DMS79 (cell line): ENCODE results near the gene CCL4.
A peak's percentile ranks its signal among the peaks of the same experiment; 100 is the strongest.
"Not testable (repeated sequence)": the region's sequence is repeated elsewhere in the genome, so short reads cannot be mapped to it uniquely, and the experiment has no call there.

Experiments used
- DNase-seq: peaks from one replicate; lab custom pipeline; 2025; lab: John Stamatoyannopoulos, UW

Gene CCL4

GRCh38 chr17:36103401-36103975 lies at the start of gene CCL4:
TSS of gene CCL4 (plus strand) at chr17:36103827. CDS start at chr17:36103906, 79 bp downstream.
- DNase-seq: not testable (repeated sequence)

DNA sequence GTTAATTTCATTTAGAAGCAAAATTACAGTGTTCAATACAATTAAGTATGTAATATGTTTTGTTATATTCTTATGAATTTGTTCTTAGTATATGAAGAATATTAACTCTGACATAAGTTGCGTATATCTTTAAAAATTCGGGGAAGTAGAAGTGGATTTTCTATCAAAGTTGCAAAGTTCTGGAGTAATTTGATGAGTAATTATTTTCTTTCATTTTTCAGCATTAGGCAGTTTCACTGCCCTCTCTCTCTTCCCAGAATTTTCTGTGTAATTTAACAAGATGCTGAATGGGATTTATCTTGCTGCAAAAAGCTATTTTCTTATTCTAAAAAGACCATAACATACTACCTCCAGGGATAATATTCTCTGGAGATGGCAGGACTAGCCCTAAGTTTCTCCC lies 48.5 kb upstream of the CCL4 start:
- DNase-seq: no peak

GRCh38 chr17:36055921-36056520 lies 47.6 kb upstream of the CCL4 start:
- DNase-seq: no peak

- no peak for DNase-seq
Measured at GRCh38 chr17:36057911-36058310, 45.7 kb upstream of the CCL4 start.

DNA sequence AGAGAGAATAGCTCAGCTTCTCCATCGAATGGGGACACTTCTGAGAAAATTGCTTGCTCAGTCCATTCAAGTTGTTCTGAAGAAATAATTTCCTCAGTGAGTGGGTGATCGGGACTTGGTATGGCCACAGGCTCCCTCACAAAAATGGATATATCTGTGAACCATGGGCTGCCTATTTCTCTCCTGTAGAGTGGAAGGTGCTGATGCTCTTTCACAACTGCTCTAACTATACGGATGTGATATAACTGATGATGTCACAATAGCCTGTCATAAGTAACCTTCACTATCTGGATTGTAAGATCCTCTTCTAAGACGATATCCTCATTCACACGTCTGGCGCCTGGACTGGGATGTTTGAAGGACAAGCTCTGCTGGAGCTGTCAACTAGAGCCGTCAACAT lies 44.2 kb upstream of the CCL4 start:
- no peak for DNase-seq

GRCh38 chr17:36060816-36061215 lies 42.8 kb upstream of the CCL4 start:
- no peak for DNase-seq

DNA sequence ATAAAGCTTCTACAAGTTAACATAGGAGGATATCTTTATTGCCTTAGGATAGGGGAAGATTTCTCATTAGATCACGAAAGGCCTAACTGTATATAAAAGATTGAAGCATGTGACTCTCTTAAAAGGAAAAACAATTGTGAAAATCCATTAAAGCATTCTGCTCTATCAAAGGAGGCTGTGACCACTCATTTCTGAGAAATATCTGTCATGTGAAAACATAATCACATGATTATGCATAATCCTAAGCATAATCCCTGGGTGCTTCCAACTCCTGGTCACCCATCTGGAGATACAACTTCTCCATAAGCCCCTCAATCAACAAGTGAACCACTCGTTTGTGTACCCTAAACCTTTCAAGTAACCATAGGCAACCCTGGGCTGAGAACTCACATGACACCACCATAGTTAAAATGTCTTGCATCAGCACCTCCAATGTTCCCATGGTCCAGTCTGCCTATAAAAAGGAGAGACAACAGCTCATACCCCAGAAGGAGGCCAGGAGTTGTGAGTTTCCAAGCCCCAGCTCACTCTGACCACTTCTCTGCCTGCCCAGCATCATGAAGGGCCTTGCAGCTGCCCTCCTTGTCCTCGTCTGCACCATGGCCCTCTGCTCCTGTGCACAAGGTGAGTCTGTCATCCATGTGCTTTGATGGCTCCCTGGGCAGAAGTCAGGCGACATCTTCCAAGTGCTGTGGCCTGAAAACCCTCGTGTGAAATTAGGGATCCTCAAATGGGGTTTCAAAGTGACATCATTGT lies 39.7 kb upstream of the CCL4 start, which contains the start of gene CCL18:
Gene CCL18 (plus strand): TSS at position 487 of the 756 bp plus-strand sequence. CDS start 71 bp downstream, at position 558.
- no peak for DNase-seq

- DNase-seq: no peak
Measured at GRCh38 chr17:36066365-36066985, 37.2 kb upstream of the CCL4 start.

GRCh38 chr17:36068524-36068923 lies 35.1 kb upstream of the CCL4 start:
- no peak for DNase-seq

DNA sequence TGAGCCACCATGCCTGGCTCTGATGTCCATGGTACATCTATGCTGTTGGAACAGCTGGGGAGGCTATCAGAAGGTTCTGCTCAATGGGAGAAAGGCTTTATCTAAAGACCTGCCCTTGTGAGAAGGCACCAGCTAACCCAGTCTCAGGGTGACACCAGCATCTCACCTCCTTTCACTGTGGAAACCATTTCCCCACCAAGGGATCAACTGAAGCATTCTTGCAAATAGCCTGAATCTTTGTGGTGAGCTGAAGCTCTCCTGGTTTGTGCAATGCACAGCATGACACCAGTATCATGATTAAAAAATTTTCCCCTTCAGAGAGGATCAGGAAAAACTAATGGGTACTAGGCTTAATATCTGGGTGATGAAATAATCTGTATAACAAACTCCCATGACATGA lies 34.5 kb upstream of the CCL4 start:
- DNase-seq: no peak

DNA sequence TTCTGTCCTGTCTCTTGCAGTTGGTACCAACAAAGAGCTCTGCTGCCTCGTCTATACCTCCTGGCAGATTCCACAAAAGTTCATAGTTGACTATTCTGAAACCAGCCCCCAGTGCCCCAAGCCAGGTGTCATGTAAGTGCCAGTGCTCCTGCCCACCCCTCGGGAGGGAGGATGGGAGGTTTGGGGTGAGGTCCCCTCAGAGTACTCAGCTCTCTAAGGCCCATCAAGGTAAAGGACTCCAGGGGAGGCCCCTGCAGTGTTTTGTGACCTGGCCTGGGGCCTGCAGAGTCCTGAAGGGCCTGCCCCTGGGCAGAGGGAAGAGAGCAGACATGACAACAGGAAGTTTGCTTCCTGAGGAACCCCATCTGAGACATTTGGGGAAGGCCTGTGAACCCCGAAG lies 33.2 kb upstream of the CCL4 start:
- no peak for DNase-seq

GRCh38 chr17:36071751-36072150 lies 31.9 kb upstream of the CCL4 start:
- no peak for DNase-seq

DNA sequence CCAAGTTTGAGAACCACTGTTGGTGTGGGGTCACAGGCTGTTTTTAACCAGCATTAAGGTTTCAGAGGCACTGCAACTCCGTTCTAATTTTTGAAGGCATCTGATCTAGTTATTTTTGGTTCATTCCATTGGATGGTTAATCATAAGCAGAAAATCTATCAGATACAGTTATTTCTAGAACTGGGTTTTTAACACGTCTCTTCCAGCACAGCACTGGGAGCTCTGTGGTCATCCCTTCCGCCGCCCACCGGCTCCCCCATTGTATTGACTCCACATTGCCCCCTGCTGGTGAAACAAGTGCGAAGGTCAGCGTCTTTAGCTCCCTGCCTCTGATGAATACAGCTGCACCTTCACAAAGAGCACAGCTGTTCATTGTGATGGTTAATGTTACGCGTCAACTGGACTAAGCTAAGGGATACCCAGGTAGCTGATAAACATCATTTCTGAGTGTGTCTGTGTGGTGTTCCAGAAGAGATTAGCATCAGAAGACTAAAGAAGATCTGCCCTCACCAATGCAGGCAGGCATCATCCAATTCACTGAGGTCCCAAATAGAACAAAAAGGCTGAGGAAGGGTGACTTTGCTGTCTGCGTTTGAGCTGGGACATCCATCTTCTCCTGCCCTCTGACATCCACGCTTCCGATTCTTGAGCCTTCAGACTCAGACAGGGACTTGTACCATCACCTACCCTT lies 31.1 kb upstream of the CCL4 start:
- no peak for DNase-seq

DNA sequence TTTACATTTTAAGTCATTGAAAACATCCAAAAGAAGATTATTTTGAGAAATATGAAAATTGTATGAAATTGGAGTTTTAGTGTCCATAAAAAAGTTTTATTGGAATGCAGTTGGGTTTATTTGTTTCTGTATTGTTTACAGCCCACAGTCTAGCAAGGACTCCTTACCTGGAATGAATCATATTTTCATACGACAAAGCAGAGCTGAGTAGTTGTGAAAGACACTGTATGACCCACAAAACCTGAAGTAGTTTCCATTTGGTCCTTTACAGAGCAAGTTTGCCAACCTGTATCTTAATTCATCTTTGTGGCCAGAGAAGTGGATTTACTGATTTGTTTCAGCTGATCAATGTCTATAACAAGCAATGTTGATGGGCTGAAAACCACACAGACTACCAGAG lies 29.3 kb upstream of the CCL4 start:
- no peak for DNase-seq

DNA sequence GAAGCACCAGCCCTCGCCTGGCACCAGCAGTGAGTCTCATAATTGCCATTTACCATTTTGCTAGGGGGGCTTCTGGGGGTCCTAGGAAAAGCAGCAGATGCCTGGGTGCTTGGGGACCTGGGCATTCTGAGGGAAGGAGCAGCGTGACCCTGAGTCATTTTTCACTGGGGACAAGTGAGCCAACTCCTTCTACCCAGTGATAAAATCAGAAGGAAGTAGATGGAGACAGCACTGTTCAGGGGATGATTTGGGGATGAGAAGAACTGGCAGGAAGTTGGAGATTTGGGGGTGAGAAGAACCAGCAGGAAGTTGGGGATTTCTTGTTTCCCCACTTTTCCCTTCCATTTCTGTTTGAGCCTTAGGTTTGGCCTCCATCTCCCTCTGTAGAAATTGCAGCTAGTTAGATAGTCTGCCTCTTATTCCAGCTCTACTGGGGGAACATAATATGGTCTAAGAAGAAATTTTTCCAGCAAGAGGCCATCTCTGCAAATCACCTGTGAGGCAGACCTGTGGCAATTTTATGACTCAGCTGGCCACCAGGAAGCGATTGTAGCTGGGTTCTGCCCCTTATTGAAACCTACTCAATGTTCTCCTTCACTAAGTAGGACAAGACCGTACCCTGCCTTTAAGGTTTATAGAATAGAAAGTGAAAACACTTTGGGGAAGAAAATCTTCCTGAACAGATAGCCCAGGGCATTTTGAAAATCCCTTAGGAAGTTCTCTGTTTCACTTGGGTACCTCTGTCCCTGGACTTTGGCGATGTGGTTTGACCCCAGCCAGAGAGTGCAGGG lies 21.8 kb upstream of the CCL4 start:
- not testable (repeated sequence) for DNase-seq

DNA sequence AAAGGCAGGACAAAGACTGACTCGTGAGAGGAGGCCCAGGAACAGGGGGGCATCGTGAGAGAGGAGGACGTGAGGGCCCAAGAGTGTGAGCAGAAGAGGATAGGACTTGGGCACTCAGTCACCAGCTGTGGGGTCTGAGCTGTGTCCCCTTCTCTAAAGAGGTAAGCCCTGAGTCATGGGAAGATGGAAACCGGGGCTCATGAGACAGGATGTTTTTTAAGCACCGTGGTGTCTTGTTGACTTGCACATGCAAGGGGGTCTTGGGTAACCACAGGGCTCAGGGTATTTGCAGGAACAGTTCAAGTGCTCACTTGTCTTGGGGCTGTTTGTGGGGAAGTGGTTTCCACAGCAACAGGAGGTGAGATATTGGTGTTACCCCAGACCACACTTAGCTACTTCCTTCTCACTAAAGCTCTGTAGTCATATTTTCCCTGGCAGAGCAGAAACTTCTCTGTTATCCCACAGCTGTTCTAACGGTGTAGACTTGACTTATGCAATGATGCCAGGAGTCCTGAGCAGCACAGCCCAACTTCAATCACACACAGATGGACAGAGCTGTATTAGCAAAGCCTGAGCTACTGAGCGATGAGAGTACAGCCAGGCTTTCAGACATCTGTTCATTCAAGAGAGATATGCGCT lies 21.0 kb upstream of the CCL4 start:
- peak; percentile 32 for DNase-seq

- DNase-seq: not testable (repeated sequence)
Measured at GRCh38 chr17:36083691-36084090, 19.9 kb upstream of the CCL4 start.

DNA sequence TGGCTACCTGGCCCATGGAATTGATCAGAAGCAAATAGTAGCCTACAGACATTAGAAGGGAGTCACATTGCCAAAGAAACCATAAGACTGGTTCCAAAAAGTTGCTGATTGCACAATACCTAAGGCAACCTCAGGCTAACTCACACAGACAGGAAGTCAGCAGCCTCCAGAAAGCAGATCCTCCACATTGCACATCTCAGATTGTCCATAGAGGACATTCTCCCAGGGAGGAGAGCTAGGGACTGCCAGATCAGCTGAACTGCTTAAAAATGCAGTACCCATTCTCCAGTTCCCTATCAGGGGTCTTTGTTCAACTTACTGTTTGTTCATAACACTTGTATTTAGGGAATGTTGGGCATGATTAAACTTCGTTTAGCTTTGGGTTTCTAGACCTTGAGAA lies 17.9 kb upstream of the CCL4 start:
- no peak for DNase-seq

DNA sequence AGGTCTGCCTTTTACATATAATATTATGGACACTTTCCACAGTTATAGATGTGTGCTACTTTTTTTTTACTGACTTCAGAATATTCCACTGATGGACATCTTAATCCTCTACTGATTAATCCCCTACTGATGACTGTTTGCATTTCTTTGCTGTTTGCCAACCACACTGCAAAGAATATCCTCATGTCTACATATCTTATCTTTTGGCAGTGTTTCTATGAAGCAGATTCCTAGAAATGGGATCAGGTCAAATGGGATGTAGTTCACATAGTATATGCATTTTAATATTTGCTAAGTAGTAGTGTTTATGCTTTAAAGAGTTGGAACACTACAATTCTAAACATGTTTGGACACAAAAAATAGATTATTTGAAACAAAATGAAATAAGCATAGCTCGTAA lies 16.8 kb upstream of the CCL4 start:
- DNase-seq: no peak

- not testable (repeated sequence) for DNase-seq
Measured at GRCh38 chr17:36087471-36087870, 16.2 kb upstream of the CCL4 start.
